Fibroblast of lung (primary cell): ENCODE results near the gene RPN1. TPM values are rescaled to one million over a fixed set of nuclear protein-coding genes. Genes with fewer than 3 reads are reported as not detected.

ENCODE experiments used
- DNase-seq, 2 donors: peaks; one replicate each; pipeline versions ENCODE4 v3.0.0 to v3.0.0-alpha.2; 2010; ENCODE audit warnings: low read depth in 2 of 2
- H2AFZ ChIP-seq: 2 replicates; pipeline ENCODE4 v1.5.1; 2012; ENCODE audit warnings: low read length, control low read depth, inconsistent platforms
- H3K27ac ChIP-seq: 2 replicates; pipeline ENCODE4 v1.5.1; 2011; ENCODE audit warnings: low read length, control low read depth; ENCODE audit not compliant: insufficient read depth
- H3K27me3 ChIP-seq: 2 replicates; pipeline ENCODE4 v1.5.1; 2011; ENCODE audit warnings: mild to moderate bottlenecking, low read length; ENCODE audit not compliant: control insufficient read depth, insufficient read depth
- H3K36me3 ChIP-seq: 2 replicates; pipeline ENCODE4 v1.5.1; 2011; ENCODE audit warnings: low read length; ENCODE audit not compliant: control insufficient read depth, insufficient read depth
- H3K4me1 ChIP-seq: 2 replicates; pipeline ENCODE4 v1.5.1; 2011; ENCODE audit warnings: low read length; ENCODE audit not compliant: control insufficient read depth, insufficient read depth; ENCODE audit errors: extremely low read depth
- H3K4me2 ChIP-seq: 2 replicates; pipeline ENCODE4 v1.5.1; 2011; ENCODE audit warnings: low read length, control low read depth; ENCODE audit not compliant: insufficient read depth; ENCODE audit errors: extremely low read depth
- H3K4me3 ChIP-seq, 4 experiments: fragments of 200-600 bp in 1 of 4; sonication (generic) in 1 of 4; replicated peaks in 1 of 4; 2 replicates each; pipeline ENCODE4 v1.5.1; 2011 to 2016; ENCODE audit warnings: low read length in 4 of 4, low read depth in 3 of 4, mild to moderate bottlenecking in 3 of 4, control low read depth in 2 of 4, inconsistent platforms in 1 of 4, mixed read lengths in 1 of 4; ENCODE audit not compliant: insufficient read depth in 1 of 4; ENCODE audit errors: control extremely low read depth in 1 of 4
- H3K79me2 ChIP-seq: 2 replicates; pipeline ENCODE4 v1.5.1; 2012; ENCODE audit warnings: mild to moderate bottlenecking, low read length, inconsistent platforms; ENCODE audit not compliant: control insufficient read depth, insufficient read depth
- H3K9ac ChIP-seq: 2 replicates; pipeline ENCODE4 v1.5.1; 2011; ENCODE audit warnings: mild to moderate bottlenecking, low read length, control low read depth; ENCODE audit not compliant: insufficient read depth
- H3K9me3 ChIP-seq: 2 replicates; pipeline ENCODE4 v1.5.1; 2012; ENCODE audit warnings: low read depth, low read length; ENCODE audit not compliant: control insufficient read depth, insufficient read depth
- H4K20me1 ChIP-seq: 2 replicates; pipeline ENCODE4 v1.5.1; 2011; ENCODE audit warnings: low read length; ENCODE audit not compliant: control insufficient read depth, insufficient read depth; ENCODE audit errors: extremely low read depth
- CTCF ChIP-seq, 2 donors: IDR thresholded peaks in 1 of 2; conservative IDR thresholded peaks in 1 of 2; 1 replicate in 1 of 2; 2 replicates in 1 of 2; pipeline ENCODE4 v1.5.1; 2011 to 2012; ENCODE audit warnings: low read length in 2 of 2, control low read depth in 1 of 2, inconsistent platforms in 1 of 2, low read depth in 1 of 2, mild to moderate bottlenecking in 1 of 2
- EZH2 ChIP-seq: IDR thresholded peaks from 2 replicates; pipeline ENCODE4 v1.5.1; 2012; ENCODE audit warnings: low read length, control low read depth, mild to moderate bottlenecking; ENCODE audit errors: missing control alignments
- polyA plus RNA-seq, 2 donors: library from polyadenylated mRNA; depleted of rRNA in 1 of 2; stranded (reverse) in 1 of 2; unstranded in 1 of 2; fragments of >200 nt; gene quantifications; 2 replicates each; pipeline ENCODE4 v1.2.1, GENCODE V29; 2011 to 2012; ENCODE audit warnings: missing spikeins in 1 of 2
- total RNA-seq: library from RNA; depleted of rRNA; stranded (reverse); fragments of >200 nt; gene quantifications from 2 replicates; pipeline ENCODE4 v1.2.1, GENCODE V29; 2014

The RPN1 gene
- total and polyA plus RNA-seq, 2 donors (not counting 1 experiment from before 2014, with no cell fraction given) = 359 to 417 TPM

GRCh38 chr3:128625409-128625945 lies 25.1 kb downstream of the RPN1 start:
- Histone ChIP-seq H3K36me3 (peaks cover 38% of the 10 kb centered on the region), H3K27me3 (no peaks in the 10 kb centered on the region), H3K27ac (no peak overlapping the region), H3K4me1 (no peaks in the 10 kb centered on the region), H4K20me1 (no peaks in the 10 kb centered on the region), H3K4me2 (no peak overlapping the region), H3K9ac (no peak overlapping the region), H2AFZ (no peak overlapping the region), H3K9me3 (no peaks in the 10 kb centered on the region), H3K79me2 (peaks cover 11% of the 10 kb centered on the region), H3K4me3 (no peak overlapping the region)
- DNase-seq = no peak
- no peak for TF ChIP-seq EZH2
- TF ChIP-seq CTCF (conservative IDR thresholded peaks at IDR 0.05 in 1 of 2, IDR thresholded peaks at IDR 0.05 in 1 of 2; ENCODE audit: low read depth in 1 of 2, low read length in 2 of 2) = no peak

GRCh38 chr3:128624526-128625138 lies 26.0 kb downstream of the RPN1 start:
- H3K27ac ChIP-seq = no peak overlapping the region
- no peak overlapping the region for H3K4me2 ChIP-seq
- no peak for DNase-seq
- no peak overlapping the region for H3K9ac ChIP-seq
- peaks cover 3% of the 10 kb centered on the region for H3K4me1 ChIP-seq
- no peak overlapping the region for H2AFZ ChIP-seq
- H3K27me3 ChIP-seq = no peaks in the 10 kb centered on the region
- H4K20me1 ChIP-seq = no peaks in the 10 kb centered on the region
- TF ChIP-seq EZH2 (no peak), CTCF (conservative IDR thresholded peaks at IDR 0.05 in 1 of 2, IDR thresholded peaks at IDR 0.05 in 1 of 2; ENCODE audit: low read depth in 1 of 2, low read length in 2 of 2) (no peak)
- H3K79me2 ChIP-seq = peaks cover 10% of the 10 kb centered on the region
- H3K4me3 ChIP-seq = no peak overlapping the region
- H3K36me3 ChIP-seq = peaks cover 42% of the 10 kb centered on the region
- H3K9me3 ChIP-seq = no peaks in the 10 kb centered on the region

- peak; percentile 65 to 79 for DNase-seq
- H4K20me1 ChIP-seq = no peaks in the 10 kb centered on the region
- H3K9me3 ChIP-seq = no peaks in the 10 kb centered on the region
- H3K27me3 ChIP-seq = no peaks in the 10 kb centered on the region
- H2AFZ ChIP-seq = no peak overlapping the region
- no peak overlapping the region for H3K27ac ChIP-seq
- peaks cover 11% of the 10 kb centered on the region for H3K4me1 ChIP-seq
- H3K4me2 ChIP-seq = no peak overlapping the region
- TF ChIP-seq EZH2 (no peak), CTCF (conservative IDR thresholded peaks at IDR 0.05 in 1 of 2, IDR thresholded peaks at IDR 0.05 in 1 of 2; ENCODE audit: low read depth in 1 of 2, low read length in 2 of 2) (no peak)
- no peak overlapping the region for H3K4me3 ChIP-seq
- peaks cover 15% of the 10 kb centered on the region for H3K79me2 ChIP-seq
- H3K36me3 ChIP-seq = peaks cover 44% of the 10 kb centered on the region
- no peak overlapping the region for H3K9ac ChIP-seq
Measured at GRCh38 chr3:128623762-128624176, 26.8 kb downstream of the RPN1 start.
